Measurements from ENCODE around the gene PPFIBP1. TPM values are rescaled to one million over a fixed set of nuclear protein-coding genes. Genes with fewer than 3 reads are reported as not detected.

Gene PPFIBP1
- total and polyA plus RNA-seq, 2 of the 8 experiments (the other 6 are each of a cell fraction or from before 2014, with no cell fraction given) = 7.7 to 31.3 TPM

- Histone ChIP-seq H3K14ac (ENCODE audit: insufficient read length) (no peak overlapping the region), H4K8ac (ENCODE audit: extremely low read depth, insufficient read depth, low read length) (no peak overlapping the region), H3K23ac (ENCODE audit: insufficient read length) (no peak overlapping the region), H3K36me3 (ENCODE audit: control insufficient read depth in 2 of 4, insufficient read depth in 4 of 4, low read length in 3 of 4) (peaks cover 0 to 6% (median 1%) of the 10 kb centered on the region in 4 experiments; a peak in 1 of 8 replicates), H3K23me2 (ENCODE audit: low read depth, low read length) (no peaks in the 10 kb centered on the region; the same call in 1 of the 2 replicates), H2BK12ac (ENCODE audit: low read depth, low read length) (no peak overlapping the region), H4K91ac (replicated peaks; ENCODE audit: insufficient read length, low read length) (no peak overlapping the region), H2BK120ac (replicated peaks; ENCODE audit: low read depth, low read length) (no peak overlapping the region), H2AFZ (ENCODE audit: low read length) (no peak overlapping the region), H3K79me1 (ENCODE audit: low read depth, low read length) (no peaks in the 10 kb centered on the region), H3K56ac (replicated peaks; ENCODE audit: insufficient read length, low read depth, low read length) (no peak overlapping the region), H2AK5ac (ENCODE audit: low read depth, low read length) (no peak overlapping the region), H3K9ac (replicated peaks in 1 of 4; ENCODE audit: extremely low read depth in 1 of 4, low read depth in 3 of 4, low read length in 3 of 4) (no peak overlapping the region), H2BK20ac (ENCODE audit: low read length) (no peak overlapping the region), H2BK15ac (ENCODE audit: low read length) (no peak overlapping the region), H4K20me1 (replicated peaks in 1 of 2; ENCODE audit: control insufficient read depth in 1 of 2, insufficient read depth in 2 of 2, low read length in 2 of 2) (no peaks in the 10 kb centered on the region), H3K4me2 (ENCODE audit: insufficient read depth in 1 of 2, low read depth in 2 of 2, low read length in 2 of 2) (no peak overlapping the region), H3K79me2 (ENCODE audit: control insufficient read depth in 1 of 2, insufficient read depth in 2 of 2, low read length in 2 of 2) (no peaks in the 10 kb centered on the region), H3K4me3 (ENCODE audit: extremely low read depth in 1 of 4, insufficient read depth in 2 of 4, low read depth in 3 of 4, low read length in 4 of 4) (no peak overlapping the region), H3K9me3 (ENCODE audit: insufficient read depth in 2 of 2, low read depth in 1 of 2, low read length in 1 of 2) (no peaks in the 10 kb centered on the region), H3K4me1 (replicated peaks in 1 of 4; ENCODE audit: control insufficient read depth in 3 of 4, insufficient read depth in 4 of 4, low read length in 3 of 4) (no peaks in the 10 kb centered on the region), H3K27me3 (replicated peaks in 1 of 4; ENCODE audit: control insufficient read depth in 3 of 4, extremely low read depth in 1 of 4, insufficient read depth in 3 of 4, low read length in 3 of 4) (no peaks in the 10 kb centered on the region), H3K4ac (replicated peaks; ENCODE audit: insufficient read length, low read depth, low read length) (no peak overlapping the region), H3K27ac (ENCODE audit: low read depth, low read length) (no peak overlapping the region), H4K5ac (ENCODE audit: insufficient read length, low read depth, low read length) (no peak overlapping the region), H2BK5ac (ENCODE audit: low read depth, low read length) (no peak overlapping the region), H3K18ac (ENCODE audit: extremely low read depth, low read length) (no peak overlapping the region)
- ChIA-PET CTCF (ENCODE audit: partially characterized antibody) (no interaction called here), POLR2A (ENCODE audit: partially characterized antibody) (no interaction called here)
- TF ChIP-seq MAX (IDR thresholded peaks at IDR 0.05) (no peak), BCL11A (IDR thresholded peaks at IDR 0.05; ENCODE audit: low read depth in 2 of 2, low read length in 2 of 2) (no peak), SP2 (IDR thresholded peaks at IDR 0.05; ENCODE audit: low read length) (no peak), RFX5 (IDR thresholded peaks at IDR 0.05; ENCODE audit: borderline replicate concordance, low read depth, low read length) (no peak), EP300 (IDR thresholded peaks at IDR 0.05; ENCODE audit: borderline replicate concordance in 1 of 2, low read depth in 2 of 2, low read length in 2 of 2) (no peak), E2F6 (IDR thresholded peaks at IDR 0.05) (no peak), RBBP5 (IDR thresholded peaks at IDR 0.05; ENCODE audit: borderline replicate concordance, low read depth, low read length) (no peak), SP1 (IDR thresholded peaks at IDR 0.05; ENCODE audit: low read depth, low read length) (no peak), CBX5 (IDR thresholded peaks at IDR 0.05; ENCODE audit: low read depth, low read length) (no peak), CREB1 (IDR thresholded peaks at IDR 0.05) (no peak), KDM4A (IDR thresholded peaks at IDR 0.05; ENCODE audit: low read depth, low read length, severe bottlenecking) (no peak), TCF12 (IDR thresholded peaks at IDR 0.05; ENCODE audit: low read depth, low read length) (no peak), RAD21 (IDR thresholded peaks at IDR 0.05 in 1 of 2, conservative IDR thresholded peaks at IDR 0.05 in 1 of 2; ENCODE audit: low read depth in 2 of 2, low read length in 2 of 2) (no peak), TBP (IDR thresholded peaks at IDR 0.05; ENCODE audit: low read depth, low read length) (no peak)
- DNase-seq (ENCODE audit: low read depth in 1 of 2, low spot score in 2 of 2) (no peak), FAIRE-seq (no peak)
- WGBS, 2 experiments (ENCODE audit: extremely low coverage in 1 of 2, insufficient coverage in 1 of 2, insufficient read length in 1 of 2, insufficient replicate concordance in 2 of 2, low coverage in 1 of 2, low lambda C conversion rate in 2 of 2, missing lambda C conversion rate in 1 of 2) = 91% methylated on average over 6 of the region's 6 CpGs; no CpG with 5 or more reads in 1 of the 2 experiments
Observed at GRCh38 chr12:27667540-27667939, 143.5 kb downstream of the PPFIBP1 start.

All from H1 (cell line).